Measurements from ENCODE around the gene IGLL1. TPM values are rescaled to one million over a fixed set of nuclear protein-coding genes. Genes with fewer than 3 reads are reported as not detected.
A peak's percentile ranks its signal among the peaks of the same experiment; 100 is the strongest.
"Not testable (repeated sequence)": the region's sequence is repeated elsewhere in the genome, so short reads cannot be mapped to it uniquely, and the experiment has no call there.

IGLL1 gene
- total RNA-seq, 4 donors from 2014 or later: not detected

GRCh38 chr22:23565305-23565914 is 14.7 kb downstream of the IGLL1 start:
- no peak for TF ChIP-seq CTCF (IDR thresholded peaks at IDR 0.05)
- ATAC-seq (ENCODE audit: low FRiP score): peak; percentile 31
- DNase-seq (ENCODE audit: low spot score): no peak

GRCh38 chr22:23564276-23564675 is 15.8 kb downstream of the IGLL1 start:
- ATAC-seq (ENCODE audit: low FRiP score) (no peak), DNase-seq (ENCODE audit: low spot score) (no peak)
- TF ChIP-seq CTCF (IDR thresholded peaks at IDR 0.05): no peak

- DNase-seq (ENCODE audit: low spot score) (no peak), ATAC-seq (ENCODE audit: low FRiP score) (no peak)
- TF ChIP-seq CTCF (IDR thresholded peaks at IDR 0.05): no peak
These were observed 17.0 kb downstream of the IGLL1 start for GRCh38 chr22:23563111-23563510.

- DNase-seq (ENCODE audit: low spot score) (no peak), ATAC-seq (ENCODE audit: low FRiP score) (no peak)
- no peak for TF ChIP-seq CTCF (IDR thresholded peaks at IDR 0.05)
These were observed 17.9 kb downstream of the IGLL1 start for GRCh38 chr22:23562186-23562585.

GRCh38 chr22:23561025-23561510 is 19.0 kb downstream of the IGLL1 start:
- not testable (repeated sequence) for DNase-seq (ENCODE audit: low spot score); ATAC-seq (ENCODE audit: low FRiP score)

- not testable (repeated sequence) for DNase-seq (ENCODE audit: low spot score); ATAC-seq (ENCODE audit: low FRiP score)
These were observed 19.9 kb downstream of the IGLL1 start for GRCh38 chr22:23560215-23560614.

GRCh38 chr22:23557467-23557866 is 22.6 kb downstream of the IGLL1 start:
- ATAC-seq (ENCODE audit: low FRiP score) (no peak), DNase-seq (ENCODE audit: low spot score) (no peak)
- no peak for TF ChIP-seq CTCF (IDR thresholded peaks at IDR 0.05)

GRCh38 chr22:23557036-23557435 is 23.1 kb downstream of the IGLL1 start:
- DNase-seq (ENCODE audit: low spot score) (no peak), ATAC-seq (ENCODE audit: low FRiP score) (no peak)
- no peak for TF ChIP-seq CTCF (IDR thresholded peaks at IDR 0.05)
